ENCODE results near the gene ADGRL1.

GRCh38 chr19:14250870-14251269 is 44.9 kb upstream of the ADGRL1 start:
- no peak for TF ChIP-seq CTCF (IDR thresholded peaks at IDR 0.05; ENCODE audit: extremely low read depth in 1 of 2, insufficient read depth in 1 of 2, low read depth in 1 of 2, low read length in 2 of 2)
- no peak for TF ChIP-seq GATA2 (IDR thresholded peaks at IDR 0.05; ENCODE audit: insufficient read depth, insufficient read length, low read depth, low read length)
- TF ChIP-seq JUN (IDR thresholded peaks at IDR 0.05; ENCODE audit: borderline replicate concordance, insufficient read depth, insufficient read length, low read depth), result no peak
- no peak for TF ChIP-seq EZH2 (IDR thresholded peaks at IDR 0.05; ENCODE audit: borderline replicate concordance, low read depth, low read length, severe bottlenecking)
- TF ChIP-seq POLR2AphosphoS5 (IDR thresholded peaks at IDR 0.05; ENCODE audit: insufficient read depth, low read depth, low read length), result no peak
- no peak for TF ChIP-seq POLR2A (IDR thresholded peaks at IDR 0.05; ENCODE audit: low read depth, low read length)
- no peak for TF ChIP-seq FOS (IDR thresholded peaks at IDR 0.05; ENCODE audit: borderline replicate concordance, insufficient read depth, low read length)
- no peak for TF ChIP-seq MAX (IDR thresholded peaks at IDR 0.05; ENCODE audit: insufficient read depth, insufficient read length)
- TF ChIP-seq MYC (IDR thresholded peaks at IDR 0.05; ENCODE audit: low read depth, low read length), result no peak
